Stomach (tissue), 9 donors: ENCODE results near the gene NASP. TPM values are rescaled to one million over a fixed set of nuclear protein-coding genes. Genes with fewer than 3 reads are reported as not detected.
A peak's percentile ranks its signal among the peaks of the same experiment; 100 is the strongest.

Source experiments
- DNase-seq, 2 donors: peaks; one replicate each; pipeline versions ENCODE4 v3.0.0 to v3.0.0-alpha.2; 2013 to 2019
- H3K27ac ChIP-seq, 5 donors: fragments of 200-600 bp in 4 of 5; sonication (generic) in 4 of 5; one replicate each; pipeline ENCODE4 v1.5.1; 2013 to 2019; ENCODE audit warnings: mild to moderate bottlenecking in 1 of 5, moderate library complexity in 1 of 5
- H3K27me3 ChIP-seq, 3 donors: fragments of 200-600 bp; sonication (generic); one replicate each; pipeline ENCODE4 v1.5.1; 2017 to 2019; ENCODE audit warnings: mixed run types in 1 of 3
- H3K36me3 ChIP-seq, 4 donors: fragments of 200-600 bp; sonication (generic); 1 replicate in 3 of 4; 2 replicates in 1 of 4; pipeline ENCODE4 v1.5.1; 2016 to 2019
- H3K4me1 ChIP-seq, 4 donors: fragments of 200-600 bp; sonication (generic); one replicate each; pipeline ENCODE4 v1.5.1; 2016 to 2019
- H3K4me3 ChIP-seq, 4 donors: fragments of 200-600 bp; sonication (generic) in 3 of 4; one replicate each; pipeline ENCODE4 v1.5.1; 2016 to 2019; ENCODE audit warnings: mild to moderate bottlenecking in 1 of 4
- H3K9me3 ChIP-seq, 4 donors: fragments of 200-600 bp; sonication (generic); one replicate each; pipeline ENCODE4 v1.5.1; 2016 to 2019
- EP300 ChIP-seq: sonication (generic); formaldehyde crosslinking; IDR thresholded peaks from one replicate; pipeline ENCODE4 v1.6.1; 2017; ENCODE audit warnings: antibody characterized with exemption
- POLR2A ChIP-seq, 4 donors: fragments of 450-650 bp; IDR thresholded peaks; one replicate each; pipeline ENCODE4 v1.6.1; 2016; ENCODE audit warnings: antibody characterized with exemption in 4 of 4, control low read depth in 2 of 4, mild to moderate bottlenecking in 1 of 4, moderate library complexity in 1 of 4
- POLR2AphosphoS5 ChIP-seq, 3 donors: sonication (generic); formaldehyde crosslinking; IDR thresholded peaks; one replicate each; pipeline ENCODE4 v1.6.1; 2016; ENCODE audit warnings: antibody characterized with exemption in 3 of 3
- WGBS, 5 donors: extraction: QIAGEN DNeasy Blood & Tissue Kit in 3 of 5; methylation state at CpG; one replicate each; pipeline versions ENCODE4 v1.1.5 to v1.1.7; 2013 to 2018; 5-methylcytosine and 5-hydroxymethylcytosine counted together
- intact Hi-C: fragments of 100-400 bp; cut with DNase I; formaldehyde crosslinking; loops from one replicate; pipeline ENCODE4 v1.15.1; 2023; ENCODE audit warnings: low total_unique reads
- polyA plus RNA-seq, 3 donors: library from polyadenylated mRNA; stranded (reverse); fragments of 200-250 nt; gene quantifications; one replicate each; pipeline ENCODE4 v1.2.3, GENCODE V29; 2013
- total RNA-seq, 5 donors: library from RNA; depleted of rRNA; stranded (reverse); fragments of >200 nt; gene quantifications; one replicate each; pipeline versions ENCODE4 v1.1.0 to v1.2.3, GENCODE V29; 2014 to 2016
- TF ChIP-seq, protein P1 (sequence below), 7 experiments: fragments of 450-650 bp in 4 of 7; fragments of 200-600 bp in 3 of 7; sonication (generic) in 3 of 7; IDR thresholded peaks; one replicate each; pipeline ENCODE4 v1.5.1; 2016 to 2019; ENCODE audit warnings: antibody characterized with exemption in 7 of 7, control low read depth in 2 of 7, mild to moderate bottlenecking in 1 of 7
- donor health status: healthy with polysubstance abuse.
- donor health status: Bipolar disorder and iron deficiency.
- donor health status: healthy.

NASP gene
- total and polyA plus RNA-seq, 8 donors = 14.0 to 119 (median 79.3) TPM

DNA sequence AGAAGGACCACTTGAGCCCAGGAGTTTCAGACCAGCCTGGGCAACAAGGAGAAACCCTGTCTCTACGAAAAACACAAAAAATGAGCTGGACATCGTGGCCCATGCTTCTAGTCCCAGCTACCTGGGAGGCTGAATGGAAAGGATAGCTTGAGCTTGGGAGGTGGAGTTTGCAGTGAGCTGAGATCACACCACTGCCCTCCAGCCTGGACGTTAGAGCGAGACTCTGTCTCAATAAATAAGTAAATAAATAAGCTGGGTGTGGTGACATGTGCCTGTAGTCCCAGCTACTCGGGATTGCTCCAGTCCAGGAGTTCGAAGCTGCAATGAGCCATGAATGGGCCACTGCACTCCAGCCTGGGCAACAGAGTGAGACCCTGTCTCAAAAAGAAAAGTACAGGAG, 29.6 kb upstream of the NASP start:
- H3K27me3 ChIP-seq = no peaks in the 10 kb centered on the region
- H3K9me3 ChIP-seq = no peaks in the 10 kb centered on the region
- 57 to 68% (median 60%) methylated on average over 6 of the region's 6 CpGs for WGBS, 5 donors
- H3K4me1 ChIP-seq = peaks cover 19 to 76% (median 47%) of the 10 kb centered on the region in 4 donors
- no peak for TF ChIP-seq POLR2A (IDR thresholded peaks at IDR 0.05)
- no peak for TF ChIP-seq EP300
- TF ChIP-seq POLR2AphosphoS5 (IDR thresholded peaks at IDR 0.05) = no peak
- TF ChIP-seq, protein P1, sequence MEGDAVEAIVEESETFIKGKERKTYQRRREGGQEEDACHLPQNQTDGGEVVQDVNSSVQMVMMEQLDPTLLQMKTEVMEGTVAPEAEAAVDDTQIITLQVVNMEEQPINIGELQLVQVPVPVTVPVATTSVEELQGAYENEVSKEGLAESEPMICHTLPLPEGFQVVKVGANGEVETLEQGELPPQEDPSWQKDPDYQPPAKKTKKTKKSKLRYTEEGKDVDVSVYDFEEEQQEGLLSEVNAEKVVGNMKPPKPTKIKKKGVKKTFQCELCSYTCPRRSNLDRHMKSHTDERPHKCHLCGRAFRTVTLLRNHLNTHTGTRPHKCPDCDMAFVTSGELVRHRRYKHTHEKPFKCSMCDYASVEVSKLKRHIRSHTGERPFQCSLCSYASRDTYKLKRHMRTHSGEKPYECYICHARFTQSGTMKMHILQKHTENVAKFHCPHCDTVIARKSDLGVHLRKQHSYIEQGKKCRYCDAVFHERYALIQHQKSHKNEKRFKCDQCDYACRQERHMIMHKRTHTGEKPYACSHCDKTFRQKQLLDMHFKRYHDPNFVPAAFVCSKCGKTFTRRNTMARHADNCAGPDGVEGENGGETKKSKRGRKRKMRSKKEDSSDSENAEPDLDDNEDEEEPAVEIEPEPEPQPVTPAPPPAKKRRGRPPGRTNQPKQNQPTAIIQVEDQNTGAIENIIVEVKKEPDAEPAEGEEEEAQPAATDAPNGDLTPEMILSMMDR (IDR thresholded peaks at IDR 0.05) = no peak
- DNase-seq = no peak
- H3K36me3 ChIP-seq = peaks cover 10 to 24% (median 17%) of the 10 kb centered on the region in 4 donors
- intact Hi-C loops = no loop called here
- no peak overlapping the region for H3K4me3 ChIP-seq
- H3K27ac ChIP-seq = peak overlapping the region in 1 of 5 donors; percentile 25

DNA sequence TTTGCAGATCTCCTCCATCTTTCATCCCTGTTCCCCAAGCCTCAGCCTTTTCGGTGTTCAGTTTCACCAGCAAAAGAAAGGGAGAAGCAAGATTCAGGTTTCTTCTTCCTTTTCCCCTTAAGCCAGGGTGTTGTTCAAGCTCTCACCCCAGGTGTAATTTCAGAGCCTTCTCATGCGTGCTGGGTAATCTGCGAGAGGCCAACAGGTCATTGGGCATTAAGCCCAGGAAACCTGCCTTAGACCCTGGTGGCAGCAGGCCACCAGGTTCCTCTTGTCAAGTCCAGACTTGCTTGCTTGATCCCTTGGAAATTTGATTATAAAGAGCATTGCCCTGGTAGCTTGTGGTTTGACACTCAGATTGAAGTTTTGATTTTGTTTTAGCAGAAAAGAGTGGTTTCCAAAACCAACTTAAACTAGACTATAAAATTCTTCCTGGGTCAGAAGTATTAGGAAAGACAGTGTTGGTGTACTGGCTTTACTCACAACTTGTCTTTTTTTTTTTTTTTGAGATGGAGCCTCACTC, 26.4 kb upstream of the NASP start:
- DNase-seq = peak in 1 of 2 donors; percentile 79
- no peak for TF ChIP-seq POLR2AphosphoS5 (IDR thresholded peaks at IDR 0.05)
- no peak for TF ChIP-seq EP300
- TF ChIP-seq POLR2A (IDR thresholded peaks at IDR 0.05) = no peak
- TF ChIP-seq, protein P1 (IDR thresholded peaks at IDR 0.05) = no peak
- Histone ChIP-seq H3K27ac (peak overlapping the region; percentile 54 to 75 (median 68)), H3K4me3 (no peak overlapping the region), H3K36me3 (peaks cover 23 to 53% (median 41%) of the 10 kb centered on the region in 4 donors), H3K27me3 (no peaks in the 10 kb centered on the region), H3K4me1 (peaks cover 15 to 66% (median 40%) of the 10 kb centered on the region in 4 donors), H3K9me3 (no peaks in the 10 kb centered on the region)
- WGBS, 5 donors = 26 to 67% (median 44%) methylated on average over 3 of the region's 3 CpGs
- intact Hi-C loops = no loop called here

DNA sequence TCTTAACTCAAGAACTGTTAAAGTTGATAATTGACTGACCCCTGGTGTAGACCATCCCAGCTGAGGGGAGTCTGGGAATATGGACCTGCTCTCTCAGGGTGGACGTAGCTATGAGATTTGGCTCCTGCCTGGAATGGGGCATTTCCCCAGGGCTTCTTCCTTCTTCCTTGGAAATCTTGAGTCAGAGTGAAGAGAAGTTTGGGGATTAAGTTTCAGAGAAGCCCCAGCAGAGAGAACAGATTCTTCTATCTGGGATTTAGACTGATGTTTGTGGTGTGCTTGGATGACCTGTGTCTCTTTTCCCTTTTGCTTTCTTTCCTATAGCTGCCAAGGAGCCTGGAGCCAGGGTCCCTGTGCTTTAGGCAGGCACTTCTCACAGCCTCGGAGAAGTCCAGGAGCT, 20.0 kb upstream of the NASP start:
- H3K36me3 ChIP-seq = peaks cover 46 to 85% (median 76%) of the 10 kb centered on the region in 4 donors

DNA sequence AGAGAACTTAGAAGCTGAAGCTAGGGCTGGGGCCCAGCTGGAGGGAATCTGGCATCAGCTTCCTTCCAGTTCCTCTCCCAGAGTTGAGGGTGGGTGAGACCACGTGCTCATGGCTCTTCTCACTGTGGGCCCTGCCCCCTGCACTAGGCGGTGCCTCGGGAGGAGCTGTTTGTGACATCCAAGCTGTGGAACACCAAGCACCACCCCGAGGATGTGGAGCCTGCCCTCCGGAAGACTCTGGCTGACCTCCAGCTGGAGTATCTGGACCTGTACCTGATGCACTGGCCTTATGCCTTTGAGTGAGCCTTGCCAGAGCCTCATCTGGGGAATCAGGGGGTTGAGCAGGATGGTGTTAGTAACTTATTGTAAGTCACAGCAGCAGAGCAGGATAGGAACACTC, 17.1 kb upstream of the NASP start:
- Histone ChIP-seq H3K9me3 (no peaks in the 10 kb centered on the region), H3K4me1 (peaks cover 0 to 22% (median 5%) of the 10 kb centered on the region in 4 donors), H3K27ac (peak overlapping the region in 2 of 5 donors; percentile 8 to 60), H3K27me3 (no peaks in the 10 kb centered on the region), H3K4me3 (no peak overlapping the region), H3K36me3 (peaks cover 43 to 85% (median 75%) of the 10 kb centered on the region in 4 donors)
- TF ChIP-seq POLR2A (IDR thresholded peaks at IDR 0.05) (no peak), POLR2AphosphoS5 (IDR thresholded peaks at IDR 0.05) (no peak)
- TF ChIP-seq, protein P1 (IDR thresholded peaks at IDR 0.05) = no peak
- 34 to 59% (median 50%) methylated on average over 5 of the region's 5 CpGs for WGBS, 5 donors
- DNase-seq = no peak
- intact Hi-C loops = loop anchor here (5.0 kb wide), 2 partner anchors 49 to 204 kb away; no protein-coding TSS in a partner anchor

More for the DNA sequence above, 20.0 kb upstream of the NASP start:
- DNase-seq = no peak
- TF ChIP-seq POLR2AphosphoS5 (IDR thresholded peaks at IDR 0.05) = no peak
- no peak for TF ChIP-seq POLR2A (IDR thresholded peaks at IDR 0.05)
- TF ChIP-seq, protein P1 (IDR thresholded peaks at IDR 0.05) = no peak
- TF ChIP-seq EP300 = no peak
- Histone ChIP-seq H3K27ac (no peak overlapping the region), H3K4me1 (peaks cover 0 to 34% (median 16%) of the 10 kb centered on the region in 4 donors), H3K27me3 (no peaks in the 10 kb centered on the region), H3K4me3 (no peak overlapping the region), H3K9me3 (no peaks in the 10 kb centered on the region)
- WGBS, 5 donors = 77 to 96% (median 91%) methylated on average over 2 of the region's 2 CpGs
- intact Hi-C loops = no loop called here
